ENCODE data around the gene PLXNC1. TPM values are rescaled to one million over a fixed set of nuclear protein-coding genes. Genes with fewer than 3 reads are reported as not detected.
A peak's percentile ranks its signal among the peaks of the same experiment; 100 is the strongest.

The PLXNC1 gene
- total and polyA plus RNA-seq, 4 donors, result 0.71 to 12.0 (median 3.3) TPM

DNA sequence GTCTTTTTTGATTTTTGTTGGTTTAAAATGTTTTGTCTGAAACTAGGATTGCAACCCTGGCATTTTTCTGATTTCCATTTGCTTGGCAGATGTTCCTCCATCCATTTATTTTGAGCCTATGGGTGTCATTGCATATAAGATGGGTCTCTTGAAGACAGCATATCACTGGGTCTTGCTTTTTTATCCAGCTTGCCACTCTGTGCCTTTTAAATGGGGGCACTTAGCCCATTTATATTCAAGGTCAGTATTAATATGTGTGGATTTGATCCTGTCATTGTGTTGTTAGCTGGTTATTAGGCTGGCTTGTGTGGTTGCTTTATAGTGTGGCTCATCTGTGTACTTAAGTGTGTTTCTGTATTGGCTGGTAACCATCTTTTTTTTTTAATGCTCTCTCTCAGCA lies 171.7 kb downstream of the PLXNC1 start:
- peak overlapping the region in 1 of 3 donors; percentile 37 for H3K4me3 ChIP-seq (ENCODE audit: low read depth in 1 of 3, low read length in 3 of 3)
- H3K9ac ChIP-seq (ENCODE audit: low read depth in 1 of 2, low read length in 2 of 2), result no peak overlapping the region
- no peaks in the 10 kb centered on the region for H3K27me3 ChIP-seq (ENCODE audit: control insufficient read depth in 4 of 4, insufficient read depth in 4 of 4, low read length in 3 of 4)
- TF ChIP-seq GABPA (IDR thresholded peaks at IDR 0.05 in 1 of 2, conservative IDR thresholded peaks at IDR 0.05 in 1 of 2), result no peak
- TF ChIP-seq, protein P1, sequence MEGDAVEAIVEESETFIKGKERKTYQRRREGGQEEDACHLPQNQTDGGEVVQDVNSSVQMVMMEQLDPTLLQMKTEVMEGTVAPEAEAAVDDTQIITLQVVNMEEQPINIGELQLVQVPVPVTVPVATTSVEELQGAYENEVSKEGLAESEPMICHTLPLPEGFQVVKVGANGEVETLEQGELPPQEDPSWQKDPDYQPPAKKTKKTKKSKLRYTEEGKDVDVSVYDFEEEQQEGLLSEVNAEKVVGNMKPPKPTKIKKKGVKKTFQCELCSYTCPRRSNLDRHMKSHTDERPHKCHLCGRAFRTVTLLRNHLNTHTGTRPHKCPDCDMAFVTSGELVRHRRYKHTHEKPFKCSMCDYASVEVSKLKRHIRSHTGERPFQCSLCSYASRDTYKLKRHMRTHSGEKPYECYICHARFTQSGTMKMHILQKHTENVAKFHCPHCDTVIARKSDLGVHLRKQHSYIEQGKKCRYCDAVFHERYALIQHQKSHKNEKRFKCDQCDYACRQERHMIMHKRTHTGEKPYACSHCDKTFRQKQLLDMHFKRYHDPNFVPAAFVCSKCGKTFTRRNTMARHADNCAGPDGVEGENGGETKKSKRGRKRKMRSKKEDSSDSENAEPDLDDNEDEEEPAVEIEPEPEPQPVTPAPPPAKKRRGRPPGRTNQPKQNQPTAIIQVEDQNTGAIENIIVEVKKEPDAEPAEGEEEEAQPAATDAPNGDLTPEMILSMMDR (IDR thresholded peaks at IDR 0.05; ENCODE audit: low read depth, low read length, missing input control), result no peak
- TF ChIP-seq FOXA2 (IDR thresholded peaks at IDR 0.05), result no peak
- TF ChIP-seq RAD21 (IDR thresholded peaks at IDR 0.05), result no peak
- TF ChIP-seq YY1 (IDR thresholded peaks at IDR 0.05), result no peak
- no peak for TF ChIP-seq HNF4G (IDR thresholded peaks at IDR 0.05)
- no peak for TF ChIP-seq HNF4A (conservative IDR thresholded peaks at IDR 0.05)
- TF ChIP-seq, protein P2, sequence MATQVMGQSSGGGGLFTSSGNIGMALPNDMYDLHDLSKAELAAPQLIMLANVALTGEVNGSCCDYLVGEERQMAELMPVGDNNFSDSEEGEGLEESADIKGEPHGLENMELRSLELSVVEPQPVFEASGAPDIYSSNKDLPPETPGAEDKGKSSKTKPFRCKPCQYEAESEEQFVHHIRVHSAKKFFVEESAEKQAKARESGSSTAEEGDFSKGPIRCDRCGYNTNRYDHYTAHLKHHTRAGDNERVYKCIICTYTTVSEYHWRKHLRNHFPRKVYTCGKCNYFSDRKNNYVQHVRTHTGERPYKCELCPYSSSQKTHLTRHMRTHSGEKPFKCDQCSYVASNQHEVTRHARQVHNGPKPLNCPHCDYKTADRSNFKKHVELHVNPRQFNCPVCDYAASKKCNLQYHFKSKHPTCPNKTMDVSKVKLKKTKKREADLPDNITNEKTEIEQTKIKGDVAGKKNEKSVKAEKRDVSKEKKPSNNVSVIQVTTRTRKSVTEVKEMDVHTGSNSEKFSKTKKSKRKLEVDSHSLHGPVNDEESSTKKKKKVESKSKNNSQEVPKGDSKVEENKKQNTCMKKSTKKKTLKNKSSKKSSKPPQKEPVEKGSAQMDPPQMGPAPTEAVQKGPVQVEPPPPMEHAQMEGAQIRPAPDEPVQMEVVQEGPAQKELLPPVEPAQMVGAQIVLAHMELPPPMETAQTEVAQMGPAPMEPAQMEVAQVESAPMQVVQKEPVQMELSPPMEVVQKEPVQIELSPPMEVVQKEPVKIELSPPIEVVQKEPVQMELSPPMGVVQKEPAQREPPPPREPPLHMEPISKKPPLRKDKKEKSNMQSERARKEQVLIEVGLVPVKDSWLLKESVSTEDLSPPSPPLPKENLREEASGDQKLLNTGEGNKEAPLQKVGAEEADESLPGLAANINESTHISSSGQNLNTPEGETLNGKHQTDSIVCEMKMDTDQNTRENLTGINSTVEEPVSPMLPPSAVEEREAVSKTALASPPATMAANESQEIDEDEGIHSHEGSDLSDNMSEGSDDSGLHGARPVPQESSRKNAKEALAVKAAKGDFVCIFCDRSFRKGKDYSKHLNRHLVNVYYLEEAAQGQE (IDR thresholded peaks at IDR 0.05), result no peak
- no peak for TF ChIP-seq SP1 (IDR thresholded peaks at IDR 0.05)
- TF ChIP-seq, protein P3, sequence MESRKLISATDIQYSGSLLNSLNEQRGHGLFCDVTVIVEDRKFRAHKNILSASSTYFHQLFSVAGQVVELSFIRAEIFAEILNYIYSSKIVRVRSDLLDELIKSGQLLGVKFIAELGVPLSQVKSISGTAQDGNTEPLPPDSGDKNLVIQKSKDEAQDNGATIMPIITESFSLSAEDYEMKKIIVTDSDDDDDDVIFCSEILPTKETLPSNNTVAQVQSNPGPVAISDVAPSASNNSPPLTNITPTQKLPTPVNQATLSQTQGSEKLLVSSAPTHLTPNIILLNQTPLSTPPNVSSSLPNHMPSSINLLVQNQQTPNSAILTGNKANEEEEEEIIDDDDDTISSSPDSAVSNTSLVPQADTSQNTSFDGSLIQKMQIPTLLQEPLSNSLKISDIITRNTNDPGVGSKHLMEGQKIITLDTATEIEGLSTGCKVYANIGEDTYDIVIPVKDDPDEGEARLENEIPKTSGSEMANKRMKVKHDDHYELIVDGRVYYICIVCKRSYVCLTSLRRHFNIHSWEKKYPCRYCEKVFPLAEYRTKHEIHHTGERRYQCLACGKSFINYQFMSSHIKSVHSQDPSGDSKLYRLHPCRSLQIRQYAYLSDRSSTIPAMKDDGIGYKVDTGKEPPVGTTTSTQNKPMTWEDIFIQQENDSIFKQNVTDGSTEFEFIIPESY (IDR thresholded peaks at IDR 0.05), result no peak
- no peak for TF ChIP-seq RXRA (IDR thresholded peaks at IDR 0.05)
- TF ChIP-seq, protein P4, sequence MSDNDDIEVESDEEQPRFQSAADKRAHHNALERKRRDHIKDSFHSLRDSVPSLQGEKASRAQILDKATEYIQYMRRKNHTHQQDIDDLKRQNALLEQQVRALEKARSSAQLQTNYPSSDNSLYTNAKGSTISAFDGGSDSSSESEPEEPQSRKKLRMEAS (IDR thresholded peaks at IDR 0.05), result no peak
- TF ChIP-seq, protein P5, sequence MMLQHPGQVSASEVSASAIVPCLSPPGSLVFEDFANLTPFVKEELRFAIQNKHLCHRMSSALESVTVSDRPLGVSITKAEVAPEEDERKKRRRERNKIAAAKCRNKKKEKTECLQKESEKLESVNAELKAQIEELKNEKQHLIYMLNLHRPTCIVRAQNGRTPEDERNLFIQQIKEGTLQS (IDR thresholded peaks at IDR 0.05), result no peak
- TF ChIP-seq NR2F2 (IDR thresholded peaks at IDR 0.05), result no peak
- TF ChIP-seq FOXA1 (IDR thresholded peaks at IDR 0.05), result no peak
- TF ChIP-seq JUND (IDR thresholded peaks at IDR 0.05), result no peak
- TF ChIP-seq TAF1 (conservative IDR thresholded peaks at IDR 0.05), result no peak
- TF ChIP-seq EGR1 (IDR thresholded peaks at IDR 0.05; ENCODE audit: low read depth in 2 of 2), result no peak
- no peaks in the 10 kb centered on the region for H3K4me1 ChIP-seq (ENCODE audit: control insufficient read depth in 4 of 4, insufficient read depth in 4 of 4, low read length in 3 of 4)
- no peak for DNase-seq (ENCODE audit: low spot score)
- peaks cover 0 to 13% (median 8%) of the 10 kb centered on the region in 4 donors for H3K9me3 ChIP-seq (ENCODE audit: control insufficient read depth in 4 of 4, low read length in 3 of 4)
- H3K36me3 ChIP-seq (ENCODE audit: control insufficient read depth in 4 of 4, insufficient read depth in 3 of 4, low read depth in 1 of 4, low read length in 3 of 4), result peaks cover 0 to 11% (median 2%) of the 10 kb centered on the region in 4 donors
- H3K27ac ChIP-seq (ENCODE audit: low read depth in 1 of 2, low read length in 2 of 2), result no peak overlapping the region
